BJ (cell line): ENCODE results near the gene RRM1. TPM values are rescaled to one million over a fixed set of nuclear protein-coding genes. Genes with fewer than 3 reads are reported as not detected.
"Not testable (repeated sequence)": the region's sequence is repeated elsewhere in the genome, so short reads cannot be mapped to it uniquely, and the experiment has no call there.

Experiments used
- CTCF ChIA-PET: fragments of 350-600 bp; formaldehyde crosslinking; extraction: SDS; loops from one replicate; lab custom pipeline; 2021; ENCODE audit warnings: antibody characterized with exemption, inconsistent platforms; lab: Yijun Ruan, JAX
- POLR2A ChIA-PET: fragments of 300-600 bp; sonication (Branson Sonifier 250); formaldehyde crosslinking; extraction: SDS; loops from one replicate; lab custom pipeline; 2021; ENCODE audit warnings: antibody characterized with exemption; lab: Charles Lee
- DNase-seq: peaks from one replicate; pipeline ENCODE4 v3.0.0-alpha.2; 2011; ENCODE audit warnings: low read depth
- H3K27me3 ChIP-seq: 2 replicates; pipeline ENCODE4 v1.6.0; 2011; ENCODE audit warnings: low read length; ENCODE audit not compliant: control insufficient read depth, insufficient read depth
- H3K36me3 ChIP-seq: 2 replicates; pipeline ENCODE4 v1.5.1; 2011; ENCODE audit warnings: low read length; ENCODE audit not compliant: control insufficient read depth, insufficient read depth
- H3K4me3 ChIP-seq: 2 replicates; pipeline ENCODE4 v1.5.1; 2011; ENCODE audit warnings: low read depth, mild to moderate bottlenecking, control low read depth, low read length
- CTCF ChIP-seq: IDR thresholded peaks from 2 replicates; pipeline ENCODE4 v1.5.1; 2011; ENCODE audit warnings: low read depth, mild to moderate bottlenecking, control low read depth, inconsistent platforms, low read length, moderate library complexity; ENCODE audit not compliant: insufficient read depth
- polyA plus RNA-seq: library from polyadenylated mRNA; depleted of rRNA; stranded (reverse); fragments of >200 nt; gene quantifications from 2 replicates; pipeline ENCODE4 v1.2.3, GENCODE V29; 2011

RRM1 gene
- polyA plus RNA-seq, 1 experiment: 68.9 TPM

GRCh38 chr11:4146070-4146771 is 51.6 kb downstream of the RRM1 start:
- H3K36me3 ChIP-seq: no peaks in the 10 kb centered on the region
- ChIA-PET CTCF (no interaction called here), POLR2A (no interaction called here)
- TF ChIP-seq CTCF: no peak
- no peaks in the 10 kb centered on the region for H3K27me3 ChIP-seq
- no peak for DNase-seq
- no peak overlapping the region for H3K4me3 ChIP-seq

GRCh38 chr11:4146772-4147098 is 52.1 kb downstream of the RRM1 start:
- ChIA-PET POLR2A (no interaction called here), CTCF (no interaction called here)
- Histone ChIP-seq H3K36me3 (no peaks in the 10 kb centered on the region), H3K4me3 (no peak overlapping the region), H3K27me3 (no peaks in the 10 kb centered on the region)
- no peak for DNase-seq
- no peak for TF ChIP-seq CTCF

GRCh38 chr11:4154503-4154902 is 59.9 kb downstream of the RRM1 start:
- ChIA-PET POLR2A (no interaction called here), CTCF (no interaction called here)
- DNase-seq: no peak

GRCh38 chr11:4156571-4156970 is 62.0 kb downstream of the RRM1 start:
- CTCF ChIA-PET: no interaction called here
- POLR2A ChIA-PET: no interaction called here
- Histone ChIP-seq H3K27me3 (no peaks in the 10 kb centered on the region), H3K4me3 (no peak overlapping the region), H3K36me3 (no peaks in the 10 kb centered on the region)
- no peak for DNase-seq
- TF ChIP-seq CTCF: no peak

More at GRCh38 chr11:4154503-4154902, 59.9 kb downstream of the RRM1 start:
- no peaks in the 10 kb centered on the region for H3K27me3 ChIP-seq
- TF ChIP-seq CTCF: no peak
- no peaks in the 10 kb centered on the region for H3K36me3 ChIP-seq
- no peak overlapping the region for H3K4me3 ChIP-seq

GRCh38 chr11:4158818-4159217 is 64.2 kb downstream of the RRM1 start:
- H3K36me3 ChIP-seq, DNase-seq, H3K4me3 ChIP-seq, CTCF ChIA-PET, POLR2A ChIA-PET, H3K27me3 ChIP-seq: not testable (repeated sequence)

GRCh38 chr11:4161305-4161704 is 66.7 kb downstream of the RRM1 start:
- no peak for DNase-seq
- no peak for TF ChIP-seq CTCF
- no peaks in the 10 kb centered on the region for H3K36me3 ChIP-seq
- POLR2A ChIA-PET: no interaction called here
- no peak overlapping the region for H3K4me3 ChIP-seq
- CTCF ChIA-PET: interaction anchor here (1.2 kb wide), 1 partner anchor 20 kb away, joined by 3 read pairs; no protein-coding TSS in a partner anchor
- no peaks in the 10 kb centered on the region for H3K27me3 ChIP-seq
